ENCODE data around the gene ZNF493.

Gene ZNF493

DNA sequence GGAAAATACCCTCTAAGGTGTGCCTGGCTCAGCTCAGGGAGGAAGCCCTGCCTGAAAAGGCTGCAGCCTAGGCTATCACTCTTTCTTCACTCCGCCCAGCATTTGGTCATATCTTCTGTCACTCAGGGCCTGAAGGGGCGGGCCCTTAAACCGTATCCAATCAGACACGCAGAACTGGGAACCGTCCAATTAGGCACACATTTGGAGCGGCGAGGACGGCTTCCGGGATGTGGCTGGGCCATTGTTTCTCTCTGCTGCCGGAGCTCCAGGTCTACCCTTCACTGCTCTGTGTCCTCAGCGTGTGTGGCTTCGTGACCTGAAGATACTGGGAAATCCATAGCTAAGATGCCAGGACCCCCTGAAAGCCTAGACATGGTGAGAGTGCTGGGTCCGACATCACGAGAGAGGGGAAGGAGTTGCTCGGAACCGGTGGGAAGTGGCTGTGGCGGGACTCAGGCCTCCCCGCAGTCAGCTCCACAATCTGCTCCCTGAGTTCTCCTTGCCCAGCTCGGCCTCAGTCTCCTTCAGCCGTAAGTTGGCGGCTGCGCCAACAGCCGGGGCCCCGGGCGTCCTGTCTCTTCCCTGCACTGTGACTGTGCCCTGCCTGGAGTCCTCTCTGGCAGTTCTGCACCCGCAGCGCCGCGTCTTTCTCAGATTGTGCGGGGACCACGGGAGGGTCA, at the start of gene ZNF493:
Gene ZNF493, plus strand, starts transcription at position 241 of the 680 bp plus-strand sequence. Its CDS starts 105 bp downstream, at position 346.
- H3K9ac ChIP-seq (ENCODE audit: low read depth in 1 of 2, low read length in 2 of 2) = peak within 1 kb of the TSS; percentile 86 to 98
- H3K27ac ChIP-seq (ENCODE audit: low read depth, low read length) = peak within 1 kb of the TSS; percentile 79
- H3K27me3 ChIP-seq (ENCODE audit: control insufficient read depth in 1 of 2, insufficient read depth in 2 of 2, low read length in 2 of 2) = no peaks in the 10 kb centered on the region
- peaks cover 0 to 9% of the 10 kb centered on the region in 2 donors for H3K36me3 ChIP-seq (ENCODE audit: control insufficient read depth in 1 of 2, insufficient read depth in 2 of 2, low read length in 2 of 2)
- H3K9me3 ChIP-seq (ENCODE audit: control insufficient read depth in 1 of 2, low read length in 2 of 2) = no peaks in the 10 kb centered on the region
- H3K4me3 ChIP-seq (ENCODE audit: low read depth in 1 of 2, low read length in 2 of 2) = peak within 1 kb of the TSS; percentile 96 to 100
- no peaks in the 10 kb centered on the region for H3K4me1 ChIP-seq (ENCODE audit: control insufficient read depth in 1 of 2, insufficient read depth in 2 of 2, low read length in 2 of 2)

DNA sequence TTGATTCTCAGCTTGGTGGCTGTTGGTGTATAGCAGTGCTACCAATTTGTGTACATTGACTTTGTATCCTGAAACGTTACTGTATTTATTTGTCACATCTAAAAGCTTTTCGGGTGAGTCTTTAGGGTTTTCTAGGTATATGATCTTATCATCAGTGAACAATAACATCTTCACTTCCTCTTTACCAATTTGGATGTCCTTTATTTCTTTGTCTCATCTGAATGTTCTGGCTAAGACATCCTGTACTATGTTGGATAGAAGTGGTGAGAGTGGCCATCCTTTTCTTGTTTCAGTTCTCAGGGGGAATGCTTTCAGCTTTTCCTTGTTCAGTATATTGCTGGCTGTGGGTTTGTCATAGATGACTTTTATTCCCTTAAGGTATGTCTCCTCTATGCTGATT, 44.1 kb upstream of the ZNF493 start:
- peaks cover 5 to 8% of the 10 kb centered on the region in 2 donors for H3K9me3 ChIP-seq (ENCODE audit: control insufficient read depth in 1 of 2, low read length in 2 of 2)
- no peak overlapping the region for H3K9ac ChIP-seq (ENCODE audit: low read depth in 1 of 2, low read length in 2 of 2)

DNA sequence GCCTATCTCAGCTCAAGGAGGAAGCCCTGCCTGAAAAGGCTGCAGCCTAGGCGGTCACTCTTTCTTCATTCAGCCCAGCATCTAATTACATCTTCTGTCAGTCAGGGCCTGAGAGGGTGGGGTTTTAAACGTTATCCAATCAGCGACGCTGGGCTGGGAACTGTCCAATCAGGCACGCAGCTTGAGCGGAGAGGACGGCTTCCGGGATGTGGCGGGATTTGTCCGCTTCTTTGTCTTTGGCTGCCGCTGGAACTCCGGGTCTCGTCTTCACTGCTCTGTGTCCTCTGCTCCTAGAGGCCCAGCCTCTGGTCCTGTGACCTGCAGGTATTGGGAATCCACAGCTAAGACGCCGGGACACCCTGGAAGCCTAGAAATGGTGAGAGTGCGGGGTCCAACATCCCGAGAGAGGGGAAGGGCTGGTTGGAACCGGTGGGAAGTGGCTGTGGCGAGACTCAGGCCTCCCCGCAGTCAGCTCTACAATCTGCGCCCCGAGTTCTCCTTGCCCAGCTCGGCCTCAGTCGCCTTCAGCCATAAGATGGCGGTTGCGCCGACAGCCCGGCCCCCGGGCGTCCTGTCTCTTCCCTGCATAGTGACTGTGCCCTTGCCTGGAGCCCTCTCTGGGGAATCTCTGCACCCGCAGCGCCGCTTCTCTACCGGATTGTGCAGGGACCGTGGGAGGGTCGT, 38.0 kb upstream of the ZNF493 start, which contains the start of gene ZNF738:
Gene ZNF738, plus strand, starts transcription at position 233 of the 684 bp plus-strand sequence. Its CDS starts 141 bp downstream, at position 374.
- Histone ChIP-seq H3K36me3 (ENCODE audit: control insufficient read depth in 1 of 2, insufficient read depth in 2 of 2, low read length in 2 of 2) (peaks cover 6 to 7% of the 10 kb centered on the region in 2 donors), H3K9ac (ENCODE audit: low read depth in 1 of 2, low read length in 2 of 2) (peak within 1 kb of the TSS; percentile 73 to 82), H3K4me3 (ENCODE audit: low read depth in 1 of 2, low read length in 2 of 2) (peak within 1 kb of the TSS; percentile 86 to 96), H3K4me1 (ENCODE audit: control insufficient read depth in 1 of 2, insufficient read depth in 2 of 2, low read length in 2 of 2) (no peaks in the 10 kb centered on the region), H3K9me3 (ENCODE audit: control insufficient read depth in 1 of 2, low read length in 2 of 2) (no peaks in the 10 kb centered on the region), H3K27me3 (ENCODE audit: control insufficient read depth in 1 of 2, insufficient read depth in 2 of 2, low read length in 2 of 2) (no peaks in the 10 kb centered on the region), H3K27ac (ENCODE audit: low read depth, low read length) (peak within 1 kb of the TSS; percentile 63)

More for the DNA sequence above, 44.1 kb upstream of the ZNF493 start:
- H3K27me3 ChIP-seq (ENCODE audit: control insufficient read depth in 1 of 2, insufficient read depth in 2 of 2, low read length in 2 of 2) = no peaks in the 10 kb centered on the region
- H3K4me3 ChIP-seq (ENCODE audit: low read depth in 1 of 2, low read length in 2 of 2) = no peak overlapping the region
- no peaks in the 10 kb centered on the region for H3K36me3 ChIP-seq (ENCODE audit: control insufficient read depth in 1 of 2, insufficient read depth in 2 of 2, low read length in 2 of 2)
- no peaks in the 10 kb centered on the region for H3K4me1 ChIP-seq (ENCODE audit: control insufficient read depth in 1 of 2, insufficient read depth in 2 of 2, low read length in 2 of 2)
- no peak overlapping the region for H3K27ac ChIP-seq (ENCODE audit: low read depth, low read length)

DNA sequence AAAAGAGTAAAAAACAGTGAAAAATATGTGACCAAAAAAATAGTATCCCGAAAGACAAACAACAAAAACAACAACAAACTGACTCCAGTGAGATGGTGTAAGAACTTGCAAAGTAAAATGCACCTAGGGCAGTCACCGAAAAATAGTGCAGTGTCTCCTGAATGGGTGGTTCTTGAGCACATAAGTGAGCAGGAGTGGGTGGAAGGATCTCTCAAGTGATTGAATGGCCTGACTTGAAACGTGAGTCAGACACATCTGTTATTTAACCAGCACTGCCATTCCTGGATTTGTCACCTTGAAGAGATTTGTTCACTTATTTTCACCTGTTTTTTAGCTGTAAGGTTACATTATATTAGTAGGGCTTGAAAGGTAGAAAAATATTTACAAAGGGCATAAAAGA, 34.6 kb upstream of the ZNF493 start:
- Histone ChIP-seq H3K4me3 (ENCODE audit: low read depth in 1 of 2, low read length in 2 of 2) (no peak overlapping the region), H3K27ac (ENCODE audit: low read depth, low read length) (no peak overlapping the region), H3K9me3 (ENCODE audit: control insufficient read depth in 1 of 2, low read length in 2 of 2) (peaks cover 4% of the 10 kb centered on the region in 2 donors), H3K9ac (ENCODE audit: low read depth in 1 of 2, low read length in 2 of 2) (no peak overlapping the region), H3K4me1 (ENCODE audit: control insufficient read depth in 1 of 2, insufficient read depth in 2 of 2, low read length in 2 of 2) (no peaks in the 10 kb centered on the region), H3K36me3 (ENCODE audit: control insufficient read depth in 1 of 2, insufficient read depth in 2 of 2, low read length in 2 of 2) (peaks cover 7 to 25% of the 10 kb centered on the region in 2 donors), H3K27me3 (ENCODE audit: control insufficient read depth in 1 of 2, insufficient read depth in 2 of 2, low read length in 2 of 2) (no peaks in the 10 kb centered on the region)

DNA sequence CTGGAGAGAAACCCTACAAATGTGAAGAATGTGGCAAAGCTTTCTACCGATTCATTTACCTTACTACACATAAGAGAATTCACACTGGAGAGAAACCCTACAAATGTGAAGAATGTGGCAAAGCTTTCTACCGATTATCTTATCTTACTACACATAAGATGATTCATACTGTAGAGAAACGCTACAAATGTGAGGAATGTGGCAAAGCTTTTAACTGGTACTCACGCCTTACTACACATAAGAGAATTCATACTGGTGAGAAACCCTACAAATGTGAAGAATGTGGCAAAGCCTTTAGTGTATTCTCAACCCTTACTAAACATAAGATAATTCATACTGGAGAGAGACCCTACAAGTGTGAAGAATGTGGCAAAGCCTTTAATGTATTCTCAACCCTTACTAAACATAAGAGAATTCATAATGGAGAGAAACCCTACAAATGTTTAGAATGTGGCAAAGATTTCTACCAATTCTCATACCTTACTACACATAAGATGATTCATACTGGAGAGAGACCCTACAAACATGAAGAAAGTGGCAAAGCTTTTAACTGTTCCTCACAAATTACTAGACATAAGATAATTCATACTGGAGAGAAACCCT, 12.9 kb upstream of the ZNF493 start:
- Histone ChIP-seq H3K9me3 (ENCODE audit: control insufficient read depth in 1 of 2, low read length in 2 of 2) (peaks cover 63 to 74% of the 10 kb centered on the region in 2 donors), H3K9ac (ENCODE audit: low read depth in 1 of 2, low read length in 2 of 2) (no peak overlapping the region), H3K4me1 (ENCODE audit: control insufficient read depth in 1 of 2, insufficient read depth in 2 of 2, low read length in 2 of 2) (no peaks in the 10 kb centered on the region), H3K27ac (ENCODE audit: low read depth, low read length) (no peak overlapping the region), H3K36me3 (ENCODE audit: control insufficient read depth in 1 of 2, insufficient read depth in 2 of 2, low read length in 2 of 2) (peaks cover 0 to 15% of the 10 kb centered on the region in 2 donors), H3K27me3 (ENCODE audit: control insufficient read depth in 1 of 2, insufficient read depth in 2 of 2, low read length in 2 of 2) (no peaks in the 10 kb centered on the region), H3K4me3 (ENCODE audit: low read depth in 1 of 2, low read length in 2 of 2) (no peak overlapping the region)

DNA sequence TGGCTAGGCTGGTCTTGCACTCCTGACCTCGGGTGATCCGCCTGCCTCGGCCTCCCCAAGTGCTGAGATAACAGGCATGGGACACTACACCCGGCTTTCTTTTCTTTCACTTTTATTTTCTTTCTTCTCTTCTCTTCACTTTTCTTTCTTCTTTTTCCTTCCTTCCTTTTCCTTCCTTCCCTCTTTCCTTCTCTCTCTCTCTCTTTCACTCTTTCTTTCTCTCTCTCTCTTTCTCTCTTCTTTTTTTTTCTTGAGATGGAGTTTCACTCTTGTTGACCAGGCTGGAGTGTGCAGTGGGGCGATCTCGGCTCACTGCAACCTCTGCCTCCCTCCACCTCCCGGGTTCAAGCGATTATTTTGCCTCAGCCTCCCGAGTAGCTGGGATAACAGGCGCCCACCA, 812 bp upstream of the ZNF493 start:
- H3K27ac ChIP-seq (ENCODE audit: low read depth, low read length) = no peak overlapping the region
- H3K36me3 ChIP-seq (ENCODE audit: control insufficient read depth in 1 of 2, insufficient read depth in 2 of 2, low read length in 2 of 2) = peaks cover 0 to 9% of the 10 kb centered on the region in 2 donors
- H3K4me3 ChIP-seq (ENCODE audit: low read depth in 1 of 2, low read length in 2 of 2) = no peak overlapping the region
- no peak overlapping the region for H3K9ac ChIP-seq (ENCODE audit: low read depth in 1 of 2, low read length in 2 of 2)
- H3K4me1 ChIP-seq (ENCODE audit: control insufficient read depth in 1 of 2, insufficient read depth in 2 of 2, low read length in 2 of 2) = no peaks in the 10 kb centered on the region
- H3K27me3 ChIP-seq (ENCODE audit: control insufficient read depth in 1 of 2, insufficient read depth in 2 of 2, low read length in 2 of 2) = no peaks in the 10 kb centered on the region
- H3K9me3 ChIP-seq (ENCODE audit: control insufficient read depth in 1 of 2, low read length in 2 of 2) = no peaks in the 10 kb centered on the region

DNA sequence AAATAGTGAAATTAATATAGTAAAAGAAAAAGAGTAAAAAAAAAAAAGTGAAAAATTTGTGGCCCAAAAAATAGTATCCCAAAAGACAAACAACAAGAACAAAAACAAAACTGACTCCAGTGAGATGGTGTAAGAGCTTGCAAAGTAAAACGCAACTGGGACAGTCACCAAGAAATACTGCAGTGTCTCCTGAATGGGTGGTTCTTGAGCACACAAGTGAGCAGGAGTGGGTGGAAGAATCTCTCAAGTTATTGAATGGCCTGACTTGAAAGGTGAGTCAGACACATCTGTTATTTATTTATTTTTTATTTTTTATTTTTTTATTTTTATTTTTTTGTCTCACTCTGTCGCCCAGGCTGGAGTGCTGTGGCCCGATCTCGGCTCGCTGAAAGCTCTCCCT, 1.9 kb downstream of the ZNF493 start:
- peaks cover 9 to 10% of the 10 kb centered on the region in 2 donors for H3K36me3 ChIP-seq (ENCODE audit: control insufficient read depth in 1 of 2, insufficient read depth in 2 of 2, low read length in 2 of 2)
- no peaks in the 10 kb centered on the region for H3K27me3 ChIP-seq (ENCODE audit: control insufficient read depth in 1 of 2, insufficient read depth in 2 of 2, low read length in 2 of 2)
- H3K9me3 ChIP-seq (ENCODE audit: control insufficient read depth in 1 of 2, low read length in 2 of 2) = peaks cover 4 to 9% of the 10 kb centered on the region in 2 donors
- no peak overlapping the region for H3K4me3 ChIP-seq (ENCODE audit: low read depth in 1 of 2, low read length in 2 of 2)
- H3K27ac ChIP-seq (ENCODE audit: low read depth, low read length) = no peak overlapping the region
- H3K9ac ChIP-seq (ENCODE audit: low read depth in 1 of 2, low read length in 2 of 2) = no peak overlapping the region
- no peaks in the 10 kb centered on the region for H3K4me1 ChIP-seq (ENCODE audit: control insufficient read depth in 1 of 2, insufficient read depth in 2 of 2, low read length in 2 of 2)

DNA sequence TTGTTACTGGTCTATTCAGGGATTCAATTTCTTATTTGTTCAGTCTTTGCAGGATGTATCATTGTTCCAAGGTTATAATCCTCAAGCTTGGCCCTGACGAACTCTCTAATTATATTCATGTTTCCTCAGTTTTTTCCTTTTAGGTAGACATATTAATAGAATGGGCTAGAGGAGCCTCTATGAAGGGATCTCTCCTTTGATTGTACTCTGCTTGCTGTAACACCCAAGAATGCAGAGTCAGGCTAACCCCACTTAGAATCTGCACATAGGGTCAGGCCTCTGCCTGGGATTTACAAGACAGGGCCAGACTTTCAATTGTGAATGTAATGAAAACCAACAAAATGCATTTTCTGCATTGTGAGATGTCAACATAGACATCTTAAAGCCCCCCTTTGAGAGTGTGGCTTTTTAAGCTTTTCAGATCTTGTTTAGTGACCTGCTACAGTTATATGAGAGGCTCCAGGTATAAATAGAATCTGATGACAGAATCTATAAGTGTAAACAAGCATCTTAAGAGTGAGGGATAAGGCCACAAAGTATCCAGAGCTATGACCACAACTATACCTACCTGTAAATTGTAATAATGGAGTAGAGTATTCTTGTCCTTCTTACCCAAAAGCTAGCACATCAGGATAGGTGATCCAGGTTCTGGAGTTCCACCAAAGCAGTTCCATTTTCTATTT, 5.5 kb downstream of the ZNF493 start:
- H3K36me3 ChIP-seq (ENCODE audit: control insufficient read depth in 1 of 2, insufficient read depth in 2 of 2, low read length in 2 of 2) = peaks cover 10 to 21% of the 10 kb centered on the region in 2 donors
- no peaks in the 10 kb centered on the region for H3K4me1 ChIP-seq (ENCODE audit: control insufficient read depth in 1 of 2, insufficient read depth in 2 of 2, low read length in 2 of 2)
- H3K9ac ChIP-seq (ENCODE audit: low read depth in 1 of 2, low read length in 2 of 2) = no peak overlapping the region
- no peak overlapping the region for H3K27ac ChIP-seq (ENCODE audit: low read depth, low read length)
- H3K27me3 ChIP-seq (ENCODE audit: control insufficient read depth in 1 of 2, insufficient read depth in 2 of 2, low read length in 2 of 2) = no peaks in the 10 kb centered on the region
- H3K9me3 ChIP-seq (ENCODE audit: control insufficient read depth in 1 of 2, low read length in 2 of 2) = peaks cover 9% of the 10 kb centered on the region in 2 donors
- H3K4me3 ChIP-seq (ENCODE audit: low read depth in 1 of 2, low read length in 2 of 2) = no peak overlapping the region

DNA sequence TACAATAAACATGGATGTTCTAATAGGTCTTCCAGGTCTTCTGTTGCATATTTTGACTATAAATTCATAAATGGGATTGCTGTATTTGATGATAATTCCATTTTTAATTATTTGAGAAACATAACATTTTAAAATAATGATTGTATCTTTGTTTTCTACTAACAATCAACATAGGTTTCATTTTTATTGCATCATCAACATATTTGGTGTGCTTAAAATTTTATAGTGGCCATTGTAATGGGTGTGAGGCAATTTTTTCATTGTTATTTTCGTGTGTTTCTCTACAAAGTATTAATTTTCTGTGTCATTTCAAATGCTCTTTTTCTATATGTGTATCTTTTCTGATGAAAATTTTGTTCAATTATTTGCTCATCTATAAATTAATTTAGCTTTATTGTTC, 13.2 kb downstream of the ZNF493 start:
- Histone ChIP-seq H3K9me3 (ENCODE audit: control insufficient read depth in 1 of 2, low read length in 2 of 2) (peaks cover 15 to 20% of the 10 kb centered on the region in 2 donors), H3K36me3 (ENCODE audit: control insufficient read depth in 1 of 2, insufficient read depth in 2 of 2, low read length in 2 of 2) (peaks cover 11 to 60% of the 10 kb centered on the region in 2 donors), H3K27me3 (ENCODE audit: control insufficient read depth in 1 of 2, insufficient read depth in 2 of 2, low read length in 2 of 2) (no peaks in the 10 kb centered on the region), H3K9ac (ENCODE audit: low read depth in 1 of 2, low read length in 2 of 2) (no peak overlapping the region), H3K27ac (ENCODE audit: low read depth, low read length) (no peak overlapping the region), H3K4me1 (ENCODE audit: control insufficient read depth in 1 of 2, insufficient read depth in 2 of 2, low read length in 2 of 2) (no peaks in the 10 kb centered on the region), H3K4me3 (ENCODE audit: low read depth in 1 of 2, low read length in 2 of 2) (no peak overlapping the region)
